WI38 (cell line): ENCODE results near the gene MAPK11.

Experiments used
- H3K4me3 ChIP-seq: 2 replicates; pipeline ENCODE4 v1.5.1; 2011; ENCODE audit warnings: low read depth, mild to moderate bottlenecking, control low read depth, low read length
- TF ChIP-seq, protein P1 (sequence below): IDR thresholded peaks from 2 replicates; pipeline ENCODE4 v1.5.1; 2012; ENCODE audit warnings: low read depth, mild to moderate bottlenecking, control low read depth, low read length

The MAPK11 gene

DNA sequence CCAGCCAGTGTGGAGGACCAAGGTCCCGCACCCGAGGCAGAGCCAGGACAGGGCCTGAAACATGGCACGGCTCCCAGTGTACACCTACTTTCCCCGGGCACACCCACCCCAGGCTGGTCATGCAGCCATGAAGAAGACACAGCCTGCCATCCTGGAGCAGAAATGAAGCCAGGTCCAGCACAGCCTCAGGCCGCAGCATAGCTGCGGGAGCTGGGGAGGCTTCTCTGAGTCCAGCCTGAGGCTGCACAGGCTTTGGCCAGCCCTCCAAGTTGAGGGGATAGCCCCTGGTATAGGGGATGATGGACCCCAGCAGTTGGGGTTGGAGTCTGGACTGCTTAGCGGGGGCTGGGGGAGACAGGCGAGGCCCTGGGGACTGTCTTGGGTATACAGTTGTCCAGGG is 16.2 kb downstream of the MAPK11 start:
- no peak overlapping the region for H3K4me3 ChIP-seq
- TF ChIP-seq, protein P1, sequence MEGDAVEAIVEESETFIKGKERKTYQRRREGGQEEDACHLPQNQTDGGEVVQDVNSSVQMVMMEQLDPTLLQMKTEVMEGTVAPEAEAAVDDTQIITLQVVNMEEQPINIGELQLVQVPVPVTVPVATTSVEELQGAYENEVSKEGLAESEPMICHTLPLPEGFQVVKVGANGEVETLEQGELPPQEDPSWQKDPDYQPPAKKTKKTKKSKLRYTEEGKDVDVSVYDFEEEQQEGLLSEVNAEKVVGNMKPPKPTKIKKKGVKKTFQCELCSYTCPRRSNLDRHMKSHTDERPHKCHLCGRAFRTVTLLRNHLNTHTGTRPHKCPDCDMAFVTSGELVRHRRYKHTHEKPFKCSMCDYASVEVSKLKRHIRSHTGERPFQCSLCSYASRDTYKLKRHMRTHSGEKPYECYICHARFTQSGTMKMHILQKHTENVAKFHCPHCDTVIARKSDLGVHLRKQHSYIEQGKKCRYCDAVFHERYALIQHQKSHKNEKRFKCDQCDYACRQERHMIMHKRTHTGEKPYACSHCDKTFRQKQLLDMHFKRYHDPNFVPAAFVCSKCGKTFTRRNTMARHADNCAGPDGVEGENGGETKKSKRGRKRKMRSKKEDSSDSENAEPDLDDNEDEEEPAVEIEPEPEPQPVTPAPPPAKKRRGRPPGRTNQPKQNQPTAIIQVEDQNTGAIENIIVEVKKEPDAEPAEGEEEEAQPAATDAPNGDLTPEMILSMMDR = no peak

DNA sequence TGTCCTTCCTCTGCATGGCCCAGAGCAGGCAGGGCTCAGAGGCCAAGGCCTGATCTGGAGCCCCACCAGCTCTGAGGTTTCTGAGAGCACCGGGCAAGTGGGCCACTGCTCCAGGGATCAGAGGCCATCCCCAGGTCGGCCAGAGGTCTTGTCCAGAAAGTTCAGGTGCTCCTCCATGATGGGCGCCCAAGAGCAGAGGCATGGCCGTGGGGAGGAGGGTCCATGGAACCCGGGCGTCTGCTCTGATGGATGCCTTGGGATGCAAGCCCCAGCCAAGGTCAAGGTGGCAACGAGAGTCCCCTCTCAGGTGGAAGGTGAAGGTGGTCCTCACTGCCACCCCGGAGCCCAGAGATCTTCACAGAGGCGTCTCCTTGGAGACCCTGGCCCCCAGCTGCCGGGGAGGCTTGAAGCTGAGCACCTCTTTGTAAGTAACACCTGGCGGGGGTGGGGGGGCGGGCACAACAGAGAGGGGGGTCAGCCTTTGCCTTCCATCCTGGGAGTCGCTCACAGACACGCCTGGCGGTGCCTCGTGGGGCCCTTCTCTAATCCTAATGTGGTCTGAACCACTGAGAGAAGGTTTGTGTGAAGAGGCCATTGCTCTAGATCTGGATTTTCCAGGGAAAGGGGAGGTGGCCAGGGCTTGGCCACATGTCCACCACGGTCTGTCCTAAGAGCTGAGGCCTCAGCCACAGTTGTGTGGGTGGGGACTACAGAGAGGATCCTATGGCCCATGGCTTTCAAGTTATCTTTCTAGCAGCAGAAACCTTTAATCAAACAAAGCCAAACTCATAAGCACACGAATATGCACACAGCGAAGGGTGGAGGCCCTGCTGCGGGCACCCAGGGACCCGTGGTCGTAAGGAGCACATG is 16.9 kb downstream of the MAPK11 start:
- H3K4me3 ChIP-seq = no peak overlapping the region
- TF ChIP-seq, protein P1 = no peak

DNA sequence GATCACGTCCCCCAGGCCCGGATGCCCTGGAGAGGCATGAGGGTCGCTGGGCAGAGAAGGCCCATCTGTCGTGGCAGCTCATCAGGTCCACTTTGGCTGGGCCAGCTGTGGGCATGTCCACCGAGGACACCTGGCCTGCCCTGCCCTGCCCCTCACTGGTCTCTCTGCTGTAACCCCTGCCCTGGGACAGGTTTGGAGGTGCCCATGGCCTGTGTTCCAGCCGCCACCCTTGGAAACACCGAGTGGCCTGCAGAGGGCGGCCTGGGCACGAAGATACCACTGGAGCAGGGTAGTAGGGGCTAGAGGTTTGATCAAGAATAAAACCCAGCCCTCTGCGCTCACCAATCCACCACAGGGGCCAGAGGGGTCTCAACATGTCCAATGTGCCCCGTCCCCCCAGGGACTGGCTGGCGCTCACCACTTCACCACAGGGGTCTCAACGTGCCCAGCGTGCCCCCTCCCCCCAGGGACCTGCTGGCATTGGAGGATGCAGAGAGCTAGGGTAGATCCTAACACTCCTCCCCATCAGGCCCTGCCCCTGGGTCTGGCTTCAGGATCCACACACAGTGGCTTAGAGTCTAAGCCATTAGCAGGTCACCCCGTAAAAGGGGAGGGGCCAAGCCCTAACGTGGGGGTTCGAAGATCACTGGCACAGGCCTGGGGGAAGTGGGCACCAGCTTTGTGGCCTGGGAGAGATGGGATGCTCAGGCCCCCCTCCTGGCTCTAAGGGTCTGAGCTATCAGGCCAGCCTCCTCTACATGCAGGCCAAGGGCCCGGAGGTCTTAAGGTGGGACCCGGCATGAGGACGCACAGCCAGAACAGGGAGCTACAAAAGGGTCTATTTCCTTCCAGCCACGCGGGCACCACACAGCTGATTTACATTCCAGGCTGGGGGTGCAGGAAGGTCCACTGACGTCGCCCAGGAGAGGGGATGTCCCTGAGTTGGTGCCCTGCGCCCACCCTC is 17.8 kb downstream of the MAPK11 start:
- H3K4me3 ChIP-seq = no peak overlapping the region
- TF ChIP-seq, protein P1 = peak; percentile 63

DNA sequence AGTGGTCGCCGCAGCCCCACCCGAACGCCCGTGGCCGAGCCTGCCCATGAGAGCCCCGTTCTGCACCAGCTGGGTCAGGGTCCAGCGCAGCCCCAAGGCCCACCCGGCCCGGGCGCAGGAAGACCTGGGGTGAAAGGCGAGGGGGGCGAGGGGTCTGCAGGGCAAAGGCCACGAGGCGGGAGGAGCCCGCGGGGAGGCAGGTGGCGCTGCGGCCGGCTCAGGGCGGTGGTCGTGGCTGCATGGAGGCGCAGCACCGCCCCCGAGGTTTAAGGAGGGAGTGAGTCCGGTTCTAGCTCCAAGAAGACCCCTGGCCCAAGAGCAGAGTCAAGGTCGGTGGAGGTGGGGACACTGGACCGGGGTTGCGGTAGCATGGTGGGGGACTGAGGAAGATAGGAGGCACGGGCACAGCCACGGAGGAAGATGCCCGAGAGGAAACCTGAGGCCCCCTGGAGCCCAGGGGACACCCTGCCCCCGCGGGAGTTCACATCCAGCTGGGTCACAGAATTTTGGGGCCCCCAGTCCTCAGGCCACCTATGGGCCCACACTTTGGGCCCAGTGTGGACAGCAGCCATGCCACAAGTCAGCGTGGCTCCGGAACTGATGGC is 18.6 kb downstream of the MAPK11 start:
- TF ChIP-seq, protein P1 = no peak
- H3K4me3 ChIP-seq = no peak overlapping the region

DNA sequence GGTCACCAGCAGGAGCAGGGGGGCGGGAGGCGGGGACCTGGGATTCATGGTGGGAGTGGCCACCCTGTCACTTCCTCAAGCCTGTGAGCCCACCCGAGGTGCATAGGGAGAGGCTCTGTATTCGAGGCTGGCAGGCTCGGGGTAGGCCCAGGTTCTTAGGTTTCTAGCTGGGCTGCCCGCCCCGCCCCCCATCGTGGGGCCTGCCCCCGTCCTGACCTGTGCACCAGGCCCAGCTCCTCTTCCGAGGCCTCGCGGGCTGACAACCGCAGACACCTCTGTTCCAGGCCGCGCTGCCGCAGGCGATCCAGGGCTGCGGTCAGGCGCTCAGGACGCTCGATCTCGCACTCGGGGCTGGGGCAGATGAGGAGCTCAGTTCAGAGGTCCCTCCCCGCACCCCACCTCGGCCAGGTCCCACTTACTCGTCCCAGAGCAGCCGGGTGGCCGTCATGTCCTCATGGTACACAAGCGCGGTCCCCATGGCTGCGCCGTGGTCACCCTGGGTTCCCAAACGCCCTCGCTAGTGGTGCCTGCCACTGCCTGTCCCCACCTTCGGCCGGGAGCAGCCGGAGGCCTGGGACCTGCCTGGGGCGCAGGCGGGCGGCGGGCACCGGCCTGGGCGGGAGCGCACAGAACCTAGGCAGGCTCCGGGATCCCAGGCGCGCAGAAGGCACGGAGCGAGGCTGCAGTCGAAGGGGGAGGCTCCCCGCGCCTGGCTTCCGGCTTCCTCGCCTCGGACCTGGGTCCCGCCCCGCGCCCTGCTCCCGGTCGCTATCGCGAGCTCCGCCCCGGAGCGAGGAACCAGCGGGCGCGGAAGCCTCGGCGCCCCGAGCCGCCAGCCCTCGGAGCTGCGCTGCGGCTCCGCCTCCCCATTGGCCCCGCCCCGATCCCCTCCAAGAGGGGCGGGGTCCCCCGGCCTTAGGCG is 19.4 kb downstream of the MAPK11 start, which contains the start of gene HDAC10:
TSS of gene HDAC10 (minus strand) at position 711 of the 922 bp plus-strand sequence. CDS start at position 478, 233 bp downstream.
- H3K4me3 ChIP-seq = peak within 1 kb of the TSS; percentile 79
- TF ChIP-seq, protein P1 = no peak

DNA sequence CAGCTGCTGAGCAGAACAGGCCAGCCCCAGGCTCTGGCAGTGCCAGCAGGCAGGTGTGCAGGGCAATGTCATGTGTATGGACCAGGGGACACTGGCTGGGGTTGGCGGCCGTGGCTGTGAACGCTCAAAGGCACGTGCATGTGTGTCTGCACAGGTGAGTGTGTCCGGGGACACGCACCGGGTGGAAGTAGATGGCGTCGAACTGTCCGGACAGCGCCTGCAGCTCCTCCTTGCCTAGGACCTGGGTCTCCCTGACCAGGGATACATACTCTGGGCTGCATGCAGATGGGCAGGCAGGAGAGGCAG is 20.0 kb downstream of the MAPK11 start:
- TF ChIP-seq, protein P1 = no peak
- peak overlapping the region; percentile 79 for H3K4me3 ChIP-seq
